HepG2 (cell line): ENCODE measurements around the gene PSMG4. TPM values are rescaled to one million over a fixed set of nuclear protein-coding genes. Genes with fewer than 3 reads are reported as not detected.

ENCODE experiments used
- CENPX ChIP-seq: sonication (generic); formaldehyde crosslinking; IDR thresholded peaks from 2 replicates; pipeline ENCODE4 v1.9.0; 2021; ENCODE audit warnings: mild to moderate bottlenecking, missing genetic modification reagents, moderate library complexity
- TEAD2 ChIP-seq: sonication (generic); formaldehyde crosslinking; IDR thresholded peaks from 2 replicates; pipeline ENCODE4 v1.9.0; 2021; ENCODE audit warnings: missing genetic modification reagents
- polyA plus RNA-seq, 8 experiments: library from polyadenylated mRNA; depleted of rRNA in 3 of 8; stranded (reverse) in 7 of 8; unstranded in 1 of 8; fragments of >200 nt; fragmentation: Illumina TruSeq in 4 of 8; extraction: Trizol in 4 of 8; gene quantifications; 2 replicates each; pipeline versions ENCODE4 v1.2.1 to v1.2.3, GENCODE V29; 2011 to 2016; ENCODE audit warnings: low read depth in 4 of 8, missing spikeins in 1 of 8, mixed read lengths in 1 of 8; ENCODE audit not compliant: insufficient read depth in 1 of 8
- total RNA-seq, 5 experiments: library from RNA; depleted of rRNA; stranded (reverse); fragments of >200 nt; fragmentation: Illumina TruSeq; extraction: Trizol; gene quantifications; 2 replicates each; pipeline ENCODE4 v1.2.3, GENCODE V29; 2016; ENCODE audit warnings: low read depth in 1 of 5
- TF ChIP-seq, protein P1 (sequence below): sonication (generic); formaldehyde crosslinking; conservative IDR thresholded peaks from 2 replicates; pipeline ENCODE4 v1.4.0; 2020; ENCODE audit warnings: missing genetic modification reagents
- TF ChIP-seq, protein P2 (sequence below): IDR thresholded peaks from 2 replicates; pipeline ENCODE4 v1.6.1; 2016; ENCODE audit warnings: mild to moderate bottlenecking, missing biosample characterization, missing genetic modification reagents
- TF ChIP-seq, protein P3 (sequence below): sonication (generic); formaldehyde crosslinking; IDR thresholded peaks from 2 replicates; pipeline ENCODE4 v1.9.0; 2021; ENCODE audit warnings: mild to moderate bottlenecking, missing genetic modification reagents

The PSMG4 gene
- total and polyA plus RNA-seq, 2 of the 13 experiments (the other 11 are each of a cell fraction or from before 2014, with no cell fraction given), result 28.5 to 32.8 TPM

DNA sequence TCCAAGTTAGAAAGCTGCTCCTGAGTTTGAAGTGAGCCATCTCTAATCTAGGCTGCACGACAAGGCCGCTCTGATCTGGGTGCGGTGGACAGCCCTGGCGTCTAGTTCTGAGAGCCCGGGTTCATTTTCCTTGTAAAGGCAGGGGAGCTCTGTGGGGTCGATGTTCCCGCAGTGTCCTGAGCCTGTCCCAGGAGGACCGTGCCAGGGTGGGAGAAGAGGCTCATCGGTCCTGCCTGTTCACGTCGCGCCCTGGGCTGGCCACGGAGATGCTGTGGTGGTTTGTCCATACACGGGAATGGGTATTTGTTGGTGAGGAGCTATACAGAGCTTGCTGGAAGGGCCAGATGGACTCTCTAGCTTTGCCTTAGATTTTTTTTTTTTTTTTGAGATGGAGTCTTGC lies 27.0 kb downstream of the PSMG4 start (continued):
- TF ChIP-seq, protein P1, sequence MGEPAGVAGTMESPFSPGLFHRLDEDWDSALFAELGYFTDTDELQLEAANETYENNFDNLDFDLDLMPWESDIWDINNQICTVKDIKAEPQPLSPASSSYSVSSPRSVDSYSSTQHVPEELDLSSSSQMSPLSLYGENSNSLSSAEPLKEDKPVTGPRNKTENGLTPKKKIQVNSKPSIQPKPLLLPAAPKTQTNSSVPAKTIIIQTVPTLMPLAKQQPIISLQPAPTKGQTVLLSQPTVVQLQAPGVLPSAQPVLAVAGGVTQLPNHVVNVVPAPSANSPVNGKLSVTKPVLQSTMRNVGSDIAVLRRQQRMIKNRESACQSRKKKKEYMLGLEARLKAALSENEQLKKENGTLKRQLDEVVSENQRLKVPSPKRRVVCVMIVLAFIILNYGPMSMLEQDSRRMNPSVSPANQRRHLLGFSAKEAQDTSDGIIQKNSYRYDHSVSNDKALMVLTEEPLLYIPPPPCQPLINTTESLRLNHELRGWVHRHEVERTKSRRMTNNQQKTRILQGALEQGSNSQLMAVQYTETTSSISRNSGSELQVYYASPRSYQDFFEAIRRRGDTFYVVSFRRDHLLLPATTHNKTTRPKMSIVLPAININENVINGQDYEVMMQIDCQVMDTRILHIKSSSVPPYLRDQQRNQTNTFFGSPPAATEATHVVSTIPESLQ, result no peak
- TF ChIP-seq, protein P2, sequence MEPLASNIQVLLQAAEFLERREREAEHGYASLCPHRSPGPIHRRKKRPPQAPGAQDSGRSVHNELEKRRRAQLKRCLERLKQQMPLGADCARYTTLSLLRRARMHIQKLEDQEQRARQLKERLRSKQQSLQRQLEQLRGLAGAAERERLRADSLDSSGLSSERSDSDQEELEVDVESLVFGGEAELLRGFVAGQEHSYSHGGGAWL, result no peak
- TF ChIP-seq CENPX, result no peak
- TF ChIP-seq, protein P3, sequence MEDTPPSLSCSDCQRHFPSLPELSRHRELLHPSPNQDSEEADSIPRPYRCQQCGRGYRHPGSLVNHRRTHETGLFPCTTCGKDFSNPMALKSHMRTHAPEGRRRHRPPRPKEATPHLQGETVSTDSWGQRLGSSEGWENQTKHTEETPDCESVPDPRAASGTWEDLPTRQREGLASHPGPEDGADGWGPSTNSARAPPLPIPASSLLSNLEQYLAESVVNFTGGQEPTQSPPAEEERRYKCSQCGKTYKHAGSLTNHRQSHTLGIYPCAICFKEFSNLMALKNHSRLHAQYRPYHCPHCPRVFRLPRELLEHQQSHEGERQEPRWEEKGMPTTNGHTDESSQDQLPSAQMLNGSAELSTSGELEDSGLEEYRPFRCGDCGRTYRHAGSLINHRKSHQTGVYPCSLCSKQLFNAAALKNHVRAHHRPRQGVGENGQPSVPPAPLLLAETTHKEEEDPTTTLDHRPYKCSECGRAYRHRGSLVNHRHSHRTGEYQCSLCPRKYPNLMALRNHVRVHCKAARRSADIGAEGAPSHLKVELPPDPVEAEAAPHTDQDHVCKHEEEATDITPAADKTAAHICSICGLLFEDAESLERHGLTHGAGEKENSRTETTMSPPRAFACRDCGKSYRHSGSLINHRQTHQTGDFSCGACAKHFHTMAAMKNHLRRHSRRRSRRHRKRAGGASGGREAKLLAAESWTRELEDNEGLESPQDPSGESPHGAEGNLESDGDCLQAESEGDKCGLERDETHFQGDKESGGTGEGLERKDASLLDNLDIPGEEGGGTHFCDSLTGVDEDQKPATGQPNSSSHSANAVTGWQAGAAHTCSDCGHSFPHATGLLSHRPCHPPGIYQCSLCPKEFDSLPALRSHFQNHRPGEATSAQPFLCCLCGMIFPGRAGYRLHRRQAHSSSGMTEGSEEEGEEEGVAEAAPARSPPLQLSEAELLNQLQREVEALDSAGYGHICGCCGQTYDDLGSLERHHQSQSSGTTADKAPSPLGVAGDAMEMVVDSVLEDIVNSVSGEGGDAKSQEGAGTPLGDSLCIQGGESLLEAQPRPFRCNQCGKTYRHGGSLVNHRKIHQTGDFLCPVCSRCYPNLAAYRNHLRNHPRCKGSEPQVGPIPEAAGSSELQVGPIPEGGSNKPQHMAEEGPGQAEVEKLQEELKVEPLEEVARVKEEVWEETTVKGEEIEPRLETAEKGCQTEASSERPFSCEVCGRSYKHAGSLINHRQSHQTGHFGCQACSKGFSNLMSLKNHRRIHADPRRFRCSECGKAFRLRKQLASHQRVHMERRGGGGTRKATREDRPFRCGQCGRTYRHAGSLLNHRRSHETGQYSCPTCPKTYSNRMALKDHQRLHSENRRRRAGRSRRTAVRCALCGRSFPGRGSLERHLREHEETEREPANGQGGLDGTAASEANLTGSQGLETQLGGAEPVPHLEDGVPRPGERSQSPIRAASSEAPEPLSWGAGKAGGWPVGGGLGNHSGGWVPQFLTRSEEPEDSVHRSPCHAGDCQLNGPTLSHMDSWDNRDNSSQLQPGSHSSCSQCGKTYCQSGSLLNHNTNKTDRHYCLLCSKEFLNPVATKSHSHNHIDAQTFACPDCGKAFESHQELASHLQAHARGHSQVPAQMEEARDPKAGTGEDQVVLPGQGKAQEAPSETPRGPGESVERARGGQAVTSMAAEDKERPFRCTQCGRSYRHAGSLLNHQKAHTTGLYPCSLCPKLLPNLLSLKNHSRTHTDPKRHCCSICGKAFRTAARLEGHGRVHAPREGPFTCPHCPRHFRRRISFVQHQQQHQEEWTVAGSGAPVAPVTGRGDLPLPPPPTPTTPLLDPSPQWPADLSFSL, result no peak
- no peak for TF ChIP-seq TEAD2 (CRISPR knock-in tag)
